HT-29 (cell line): ENCODE results near the gene C20orf144. TPM values are rescaled to one million over a fixed set of nuclear protein-coding genes. Genes with fewer than 3 reads are reported as not detected.
"Not testable (repeated sequence)": the region's sequence is repeated elsewhere in the genome, so short reads cannot be mapped to it uniquely, and the experiment has no call there.

Source experiments
- DNase-seq: peaks from one replicate; pipeline ENCODE4 v3.0.0-alpha.2; 2015; ENCODE audit warnings: low spot score
- total RNA-seq: library from RNA; depleted of rRNA; stranded (reverse); fragments of >200 nt; shearing (Covaris generic); gene quantifications from 2 replicates; pipeline ENCODE4 v1.2.3, GENCODE V29; 2014; rRNA removed

C20orf144 gene
- total RNA-seq: 0.15 TPM in 1 of 2 replicates, not detected in the other

DNA sequence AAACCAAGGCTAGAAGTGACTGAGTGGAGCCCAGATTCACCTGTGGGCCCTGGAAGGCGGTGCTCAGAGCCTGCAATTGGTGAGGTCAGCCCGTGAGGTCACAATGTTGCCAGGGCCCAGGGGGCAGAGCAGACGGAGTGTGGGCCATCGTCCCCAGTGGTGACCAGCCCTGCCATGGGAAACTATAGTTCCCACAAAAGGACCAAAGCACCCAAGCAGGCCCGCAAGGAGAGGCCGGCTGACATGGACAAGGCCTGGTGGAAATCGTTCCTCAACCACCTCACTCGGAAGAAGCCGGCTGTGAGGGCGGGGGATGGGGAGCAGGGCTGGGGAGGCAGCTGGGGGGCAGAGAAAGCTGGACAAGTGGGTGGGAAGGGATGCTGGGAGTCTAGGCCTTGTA is at the start of gene C20orf144:
Gene C20orf144, plus strand, starts transcription at position 156 of the 400 bp plus-strand sequence. Its CDS starts 19 bp downstream, at position 175.
- DNase-seq: no peak

DNA sequence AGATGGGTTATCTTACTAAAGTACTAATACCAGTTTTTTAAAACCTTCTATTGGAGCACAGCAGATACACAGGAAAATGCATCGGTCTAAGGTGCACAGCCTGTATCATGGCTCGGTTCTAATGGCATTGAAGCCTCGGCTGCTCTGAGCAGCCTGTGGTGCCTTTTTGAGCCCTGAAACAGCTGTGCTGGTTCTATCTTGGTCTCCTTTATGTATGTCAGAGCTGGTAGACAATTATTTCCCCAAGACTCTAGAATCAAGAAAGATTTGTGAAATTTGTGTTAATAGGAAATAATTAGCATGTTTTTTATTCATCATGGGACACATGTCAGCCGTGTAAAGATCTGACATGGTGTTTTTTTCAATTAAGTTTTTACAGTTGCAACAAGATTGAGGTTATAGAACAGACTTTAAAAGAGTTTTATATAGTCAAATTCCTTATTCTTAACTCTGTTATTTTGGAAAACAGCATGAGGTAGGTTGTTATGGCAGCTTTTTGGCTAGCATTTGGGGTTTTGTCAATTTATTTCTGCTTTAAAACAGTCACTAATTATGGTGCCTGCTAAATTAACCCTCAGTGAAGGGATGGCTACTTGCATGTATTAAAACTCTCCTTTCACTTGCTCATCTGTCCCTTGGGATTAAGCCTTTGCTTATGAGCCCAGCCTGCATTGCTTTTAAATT is 40.3 kb upstream of the C20orf144 start:
- DNase-seq: no peak

- DNase-seq: no peak
Measured at GRCh38 chr20:33622705-33623365, 39.3 kb upstream of the C20orf144 start.

- DNase-seq: no peak
Measured at GRCh38 chr20:33624399-33624798, 37.7 kb upstream of the C20orf144 start.

- no peak for DNase-seq
Measured at GRCh38 chr20:33626190-33626589, 35.9 kb upstream of the C20orf144 start.

GRCh38 chr20:33627577-33628216 is 34.4 kb upstream of the C20orf144 start:
- no peak for DNase-seq

- no peak for DNase-seq
Measured at GRCh38 chr20:33629533-33629932, 32.6 kb upstream of the C20orf144 start.

GRCh38 chr20:33629979-33630378 is 32.1 kb upstream of the C20orf144 start:
- no peak for DNase-seq

DNA sequence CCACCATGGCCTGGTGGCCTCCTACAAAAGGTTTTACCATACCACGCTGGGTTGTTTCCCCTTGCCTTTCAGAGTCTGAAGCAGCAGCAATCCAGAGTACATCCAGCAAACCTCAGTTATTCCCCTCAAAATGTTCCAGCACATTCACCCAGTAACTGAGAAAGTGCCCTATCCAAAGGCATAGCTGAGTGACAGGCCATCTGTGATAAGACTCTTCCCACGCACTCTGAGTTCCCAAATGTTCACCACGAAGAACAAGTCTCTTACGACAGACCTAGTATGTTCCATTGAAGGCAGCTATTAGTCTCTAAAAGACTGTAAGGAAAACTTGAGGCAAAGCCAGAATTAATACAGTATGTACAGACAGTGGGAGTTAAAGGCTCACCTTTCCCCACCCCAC is 31.6 kb upstream of the C20orf144 start:
- DNase-seq: no peak

GRCh38 chr20:33631910-33632309 is 30.2 kb upstream of the C20orf144 start:
- DNase-seq: not testable (repeated sequence)

- no peak for DNase-seq
Measured at GRCh38 chr20:33635341-33635740, 26.8 kb upstream of the C20orf144 start.

GRCh38 chr20:33636776-33637175 is 25.4 kb upstream of the C20orf144 start:
- DNase-seq: no peak

- no peak for DNase-seq
Measured at GRCh38 chr20:33640287-33640686, 21.8 kb upstream of the C20orf144 start.

DNA sequence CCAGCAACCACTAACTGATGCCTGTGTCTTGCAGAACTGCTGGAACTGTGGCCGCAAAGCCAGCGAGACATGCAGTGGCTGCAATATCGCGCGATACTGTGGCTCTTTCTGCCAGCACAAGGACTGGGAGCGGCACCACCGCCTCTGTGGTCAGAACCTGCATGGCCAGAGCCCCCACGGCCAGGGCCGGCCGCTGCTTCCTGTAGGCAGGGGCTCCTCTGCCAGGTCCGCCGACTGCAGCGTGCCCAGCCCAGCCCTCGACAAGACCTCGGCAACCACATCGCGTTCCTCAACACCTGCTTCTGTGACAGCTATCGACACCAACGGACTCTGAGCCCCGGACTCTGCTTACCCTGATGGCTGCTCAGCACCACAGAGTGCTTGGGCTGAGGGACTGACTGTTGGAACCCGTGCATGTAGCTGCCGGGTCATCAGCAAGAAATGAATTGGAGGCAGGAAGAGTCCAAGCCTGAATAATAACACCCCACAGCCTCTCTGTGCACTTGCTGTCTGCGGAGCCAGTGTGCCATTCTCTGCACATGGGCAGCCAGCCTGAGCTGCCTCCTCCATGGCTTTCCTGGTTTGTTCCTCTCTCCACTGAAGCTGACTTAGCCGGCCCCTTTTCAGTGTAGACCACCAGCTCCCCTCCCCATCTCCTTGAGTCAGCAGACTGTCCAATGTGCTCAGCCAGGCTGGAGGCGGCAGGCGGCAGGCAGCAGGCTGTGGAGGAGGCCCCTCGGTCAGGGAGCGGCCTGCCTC is 17.6 kb upstream of the C20orf144 start:
- DNase-seq: no peak

- DNase-seq: no peak
Measured at GRCh38 chr20:33645072-33645358, 17.1 kb upstream of the C20orf144 start.

- no peak for DNase-seq
Measured at GRCh38 chr20:33645396-33645795, 16.7 kb upstream of the C20orf144 start.

- DNase-seq: no peak
Measured at GRCh38 chr20:33646191-33646590, 15.9 kb upstream of the C20orf144 start.

DNA sequence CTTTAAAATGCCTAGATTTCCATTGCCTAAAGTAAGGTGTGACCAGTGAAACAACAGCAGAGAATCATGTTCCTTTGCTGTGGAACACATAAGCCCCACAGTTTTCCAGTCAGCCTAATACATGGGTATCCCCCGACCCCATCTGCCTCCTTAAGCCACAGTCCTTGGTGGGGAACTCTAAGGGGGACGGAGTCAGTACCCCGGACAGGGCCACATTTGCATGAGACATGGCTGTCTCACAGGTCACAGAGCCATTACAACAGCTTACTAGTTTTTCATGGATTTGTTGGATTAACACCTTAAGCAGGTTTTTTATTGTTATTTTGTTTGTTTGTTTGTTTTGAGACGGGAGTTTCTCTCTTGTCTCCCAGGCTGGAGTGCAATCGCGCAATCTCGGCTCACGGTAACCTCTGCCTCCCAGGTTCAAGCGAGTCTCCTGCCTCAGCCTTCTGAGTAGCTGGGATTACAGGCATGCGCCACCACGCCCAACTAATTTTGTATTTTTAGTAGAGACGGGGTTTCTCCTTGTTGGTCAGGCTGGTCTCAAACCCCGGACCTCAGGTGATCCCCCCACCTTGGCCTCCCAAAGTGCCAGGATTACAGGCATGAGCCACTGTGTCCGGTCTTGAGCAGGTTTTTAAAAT is 15.0 kb upstream of the C20orf144 start:
- DNase-seq: not testable (repeated sequence)

- no peak for DNase-seq
Measured at GRCh38 chr20:33647603-33648395, 14.3 kb upstream of the C20orf144 start.

DNA sequence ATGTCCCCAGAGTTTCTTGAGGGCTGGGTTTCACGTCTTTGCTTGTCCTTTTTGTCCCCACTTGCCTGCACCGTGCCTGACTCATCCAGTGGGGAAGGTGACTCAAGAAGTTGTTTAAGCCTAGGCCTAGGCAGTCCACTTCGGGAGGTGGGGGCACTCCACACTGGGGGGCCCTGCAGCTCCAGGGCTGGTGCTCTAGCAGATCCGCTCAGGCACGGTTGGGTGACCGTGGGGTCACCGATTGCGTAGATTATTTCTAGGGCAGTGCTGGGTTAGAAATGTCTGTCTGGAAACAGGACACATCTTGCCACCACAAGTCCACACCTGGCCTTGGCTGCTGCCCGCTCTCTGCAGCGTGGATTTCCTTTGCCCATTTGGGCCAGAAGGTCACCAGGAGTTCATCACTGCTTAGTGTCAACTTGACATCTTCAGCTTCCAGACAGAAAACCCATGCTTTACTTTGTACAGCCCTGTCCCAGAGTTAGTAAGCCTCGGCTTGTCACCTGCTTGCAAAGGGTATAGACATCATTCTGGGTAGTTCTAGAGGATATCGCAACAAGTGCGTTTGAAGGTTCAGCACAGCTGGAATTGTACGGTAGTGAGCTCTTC is 13.6 kb upstream of the C20orf144 start:
- DNase-seq: no peak
